ENCODE data around the gene UNCX. TPM values are rescaled to one million over a fixed set of nuclear protein-coding genes. Genes with fewer than 3 reads are reported as not detected.

The UNCX gene
- total RNA-seq, 1 experiment from 2014 or later: not detected

- no peaks in the 10 kb centered on the region for H3K79me2 ChIP-seq (ENCODE audit: insufficient read depth, low read length)
- no peaks in the 10 kb centered on the region for H3K4me1 ChIP-seq (ENCODE audit: control insufficient read depth in 1 of 2, insufficient read depth in 2 of 2, low read length in 2 of 2)
- no peak overlapping the region for H2AFZ ChIP-seq (ENCODE audit: low read depth, low read length, poor library complexity, severe bottlenecking)
- TF ChIP-seq EZH2phosphoT487 (IDR thresholded peaks at IDR 0.05; ENCODE audit: borderline replicate concordance) (no peak), ZNF274 (IDR thresholded peaks at IDR 0.05; ENCODE audit: low read depth, low read length) (no peak), MAX (IDR thresholded peaks at IDR 0.05) (no peak), YY1 (IDR thresholded peaks at IDR 0.05; ENCODE audit: extremely low read depth, insufficient replicate concordance, low read depth, low read length) (no peak), TCF7L2 (IDR thresholded peaks at IDR 0.05; ENCODE audit: borderline replicate concordance, extremely low read depth, insufficient read depth, insufficient read length) (no peak), CTCF (IDR thresholded peaks at IDR 0.05 in 2 of 3, conservative IDR thresholded peaks at IDR 0.05 in 1 of 3; ENCODE audit: borderline replicate concordance in 1 of 3, insufficient read depth in 1 of 3, low read depth in 2 of 3, low read length in 2 of 3) (no peak), POLR2A (IDR thresholded peaks at IDR 0.05; ENCODE audit: borderline replicate concordance, extremely low read depth, insufficient read depth, insufficient read length) (no peak), ELF1 (IDR thresholded peaks at IDR 0.05; ENCODE audit: borderline replicate concordance, low read depth) (no peak), EZH2 (IDR thresholded peaks at IDR 0.05) (no peak), SRF (IDR thresholded peaks at IDR 0.05; ENCODE audit: low read depth) (no peak), JUND (IDR thresholded peaks at IDR 0.05) (no peak), REST (IDR thresholded peaks at IDR 0.05; ENCODE audit: low read depth) (no peak), ZBTB33 (IDR thresholded peaks at IDR 0.05; ENCODE audit: extremely low read depth, insufficient replicate concordance, low read length) (no peak), RAD21 (IDR thresholded peaks at IDR 0.05; ENCODE audit: low read depth) (no peak), CEBPB (IDR thresholded peaks at IDR 0.05; ENCODE audit: low read depth) (no peak), ZFX (IDR thresholded peaks at IDR 0.05) (no peak)
- TF ChIP-seq, protein P1, sequence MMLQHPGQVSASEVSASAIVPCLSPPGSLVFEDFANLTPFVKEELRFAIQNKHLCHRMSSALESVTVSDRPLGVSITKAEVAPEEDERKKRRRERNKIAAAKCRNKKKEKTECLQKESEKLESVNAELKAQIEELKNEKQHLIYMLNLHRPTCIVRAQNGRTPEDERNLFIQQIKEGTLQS (IDR thresholded peaks at IDR 0.05): no peak
- no peaks in the 10 kb centered on the region for H3K36me3 ChIP-seq (ENCODE audit: control insufficient read depth in 1 of 2, insufficient read depth in 2 of 2, low read length in 2 of 2)
- ChIA-PET POLR2A (no interaction called here), RAD21 (ENCODE audit: low non-redundant PET in 1 of 2, low total read pairs in 2 of 2, uncharacterized antibody in 2 of 2, unreplicated experiment in 2 of 2) (no interaction called here), CTCF (no interaction called here)
- intact Hi-C loops (cut with micrococcal nuclease): no loop called here
- H3K9ac ChIP-seq (ENCODE audit: low read length): no peak overlapping the region
- ATAC-seq (no peak), DNase-seq (ENCODE audit: low read depth, low spot score) (no peak)
- H3K9me2 ChIP-seq (ENCODE audit: insufficient read depth): no peaks in the 10 kb centered on the region
- no peaks in the 10 kb centered on the region for H4K20me1 ChIP-seq (ENCODE audit: insufficient read depth)
- no peak overlapping the region for H3K27ac ChIP-seq (ENCODE audit: low read depth, low read length)
- no peaks in the 10 kb centered on the region for H3K9me3 ChIP-seq (ENCODE audit: control insufficient read depth in 1 of 2, insufficient read depth in 1 of 2, low read depth in 1 of 2, low read length in 2 of 2)
- no peak overlapping the region for H3K4me2 ChIP-seq (ENCODE audit: low read length)
- no peaks in the 10 kb centered on the region for H3K27me3 ChIP-seq (ENCODE audit: insufficient read depth, low read length)
- no peak overlapping the region for H3K4me3 ChIP-seq (replicated peaks in 1 of 2; ENCODE audit: low read depth in 1 of 2, low read length in 2 of 2)
- no TSS peak for BruUV-seq (replicated peaks)
These were observed 4.4 kb downstream of the UNCX start for GRCh38 chr7:1236831-1237701.

All from HCT116 (cell line).